ENCODE data around the gene ARHGAP24. TPM values are rescaled to one million over a fixed set of nuclear protein-coding genes. Genes with fewer than 3 reads are reported as not detected.

ARHGAP24 gene
- total and polyA plus RNA-seq, 10 of the 15 experiments (the other 5 are each of a cell fraction or from before 2014, with no cell fraction given), result 0.10 to 4.2 (median 0.52) TPM

GRCh38 chr4:85715991-85716737 is 241.2 kb downstream of the ARHGAP24 start (continued):
- TF ChIP-seq MYB (IDR thresholded peaks at IDR 0.05; ENCODE audit: borderline replicate concordance, low read depth, low read length), result no peak
- no peak for TF ChIP-seq SIX5 (IDR thresholded peaks at IDR 0.05; ENCODE audit: low read depth, low read length, severe bottlenecking)
- TF ChIP-seq MTA2 (IDR thresholded peaks at IDR 0.05; ENCODE audit: low read depth), result no peak
- no peak for TF ChIP-seq MYC (IDR thresholded peaks at IDR 0.05; ENCODE audit: insufficient read depth, insufficient read length, insufficient replicate concordance, low read length, severe bottlenecking)
- TF ChIP-seq YBX1 (IDR thresholded peaks at IDR 0.05), result no peak
- TF ChIP-seq CTCF (IDR thresholded peaks at IDR 0.05 in 2 of 3, conservative IDR thresholded peaks at IDR 0.05 in 1 of 3; ENCODE audit: control insufficient read depth in 2 of 3, extremely low read depth in 1 of 3, insufficient read depth in 1 of 3, low read depth in 3 of 3, low read length in 3 of 3), result no peak
- TF ChIP-seq E2F4 (IDR thresholded peaks at IDR 0.05; ENCODE audit: low read depth, low read length), result no peak

GRCh38 chr4:85717351-85717750 is 242.4 kb downstream of the ARHGAP24 start:
- H3K79me2 ChIP-seq (ENCODE audit: control insufficient read depth, insufficient read depth, low read length), result no peaks in the 10 kb centered on the region
- no TSS peak for BruUV-seq (replicated peaks)
- no peak overlapping the region for H3K4me2 ChIP-seq (ENCODE audit: control insufficient read depth, insufficient read depth)
- no peak overlapping the region for H3K4me3 ChIP-seq
- no peaks in the 10 kb centered on the region for H3K36me3 ChIP-seq (ENCODE audit: control insufficient read depth in 2 of 2, insufficient read depth in 2 of 2, low read length in 1 of 2)
- no peak for ATAC-seq
- H4K20me1 ChIP-seq (ENCODE audit: control insufficient read depth, insufficient read depth), result no peaks in the 10 kb centered on the region
- no peak overlapping the region for H3K9ac ChIP-seq (ENCODE audit: control insufficient read depth, insufficient read depth, low read length)
- no peak overlapping the region for H3K27ac ChIP-seq (ENCODE audit: control insufficient read depth, insufficient read depth)
- no peaks in the 10 kb centered on the region for H3K27me3 ChIP-seq (replicated peaks in 1 of 2; ENCODE audit: control insufficient read depth in 2 of 2, insufficient read depth in 2 of 2, low read length in 1 of 2)
- H3K9me3 ChIP-seq (replicated peaks; ENCODE audit: control insufficient read depth, insufficient read depth, low read length), result no peaks in the 10 kb centered on the region
- no peak for DNase-seq (ENCODE audit: low read depth, low spot score)
- ChIA-PET SMC1A (ENCODE audit: uncharacterized antibody, unreplicated experiment) (no interaction called here), CTCF (interaction anchor here (1.9 kb wide), 1 partner anchor 31 kb away, joined by 6 read pairs; no protein-coding TSS in a partner anchor), POLR2A (no interaction called here), RAD21 (ENCODE audit: unreplicated experiment) (no interaction called here)
- WGBS (ENCODE audit: insufficient coverage, insufficient replicate concordance, low lambda C conversion rate, missing lambda C conversion rate), result 100% methylated on average over 1 of the region's 1 CpG
- no peak for FAIRE-seq
- H3K4me1 ChIP-seq (ENCODE audit: control insufficient read depth, insufficient read depth, low read length), result no peaks in the 10 kb centered on the region
- intact Hi-C loops (cut with micrococcal nuclease; ENCODE audit: unreplicated experiment), result no loop called here
- H2AFZ ChIP-seq (ENCODE audit: control insufficient read depth, low read depth, low read length), result no peak overlapping the region
- in situ Hi-C loops (cut with MboI), result no loop called here
- TF ChIP-seq PRDM15 (CRISPR knock-in tag; IDR thresholded peaks at IDR 0.05) (no peak), ATF2 (IDR thresholded peaks at IDR 0.05; ENCODE audit: low read length) (no peak), SIX5 (IDR thresholded peaks at IDR 0.05; ENCODE audit: low read depth, low read length, severe bottlenecking) (no peak), MEF2B (IDR thresholded peaks at IDR 0.05; ENCODE audit: partially characterized antibody, poor library complexity, severe bottlenecking) (no peak)
